Measurements from ENCODE around the gene SLC26A4. TPM values are rescaled to one million over a fixed set of nuclear protein-coding genes. Genes with fewer than 3 reads are reported as not detected.

SLC26A4 gene
- total RNA-seq, 1 experiment from 2014 or later: 0.22 TPM

- TF ChIP-seq ZNF423 (CRISPR knock-in tag; IDR thresholded peaks at IDR 0.05) (no peak), USF2 (CRISPR knock-in tag; IDR thresholded peaks at IDR 0.05) (no peak), IRF2 (CRISPR knock-in tag; IDR thresholded peaks at IDR 0.05; ENCODE audit: borderline replicate concordance, low read depth) (no peak)
- TF ChIP-seq, protein P1, sequence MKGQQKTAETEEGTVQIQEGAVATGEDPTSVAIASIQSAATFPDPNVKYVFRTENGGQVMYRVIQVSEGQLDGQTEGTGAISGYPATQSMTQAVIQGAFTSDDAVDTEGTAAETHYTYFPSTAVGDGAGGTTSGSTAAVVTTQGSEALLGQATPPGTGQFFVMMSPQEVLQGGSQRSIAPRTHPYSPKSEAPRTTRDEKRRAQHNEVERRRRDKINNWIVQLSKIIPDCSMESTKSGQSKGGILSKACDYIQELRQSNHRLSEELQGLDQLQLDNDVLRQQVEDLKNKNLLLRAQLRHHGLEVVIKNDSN (CRISPR knock-in tag; IDR thresholded peaks at IDR 0.05): no peak
These were observed 18.1 kb upstream of the SLC26A4 start (continued) for GRCh38 chr7:107642501-107642900.

DNA sequence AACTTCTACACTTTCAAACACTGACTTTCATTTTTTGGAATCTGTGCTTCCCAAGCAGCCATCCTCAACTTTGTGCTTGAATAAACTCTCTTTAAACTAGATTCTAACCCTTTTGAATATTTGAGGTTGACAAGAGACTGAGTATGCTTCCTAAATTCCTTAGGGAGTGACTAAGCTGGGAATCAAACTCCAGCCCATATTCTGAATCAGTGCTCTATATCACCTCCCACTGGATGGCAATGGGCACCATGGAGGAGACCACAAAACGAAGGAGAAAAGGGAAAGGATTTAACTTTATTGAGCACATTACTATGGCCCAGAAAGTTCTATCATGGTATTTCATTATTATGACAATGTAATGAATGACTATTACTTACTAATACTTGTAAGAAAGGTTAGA lies 17.2 kb upstream of the SLC26A4 start:
- no peak overlapping the region for H3K4me3 Mint-ChIP-seq
- H3K4me1 Mint-ChIP-seq: peaks cover 3% of the 10 kb centered on the region
- H3K9me3 Mint-ChIP-seq: peaks cover 6% of the 10 kb centered on the region
- no peaks in the 10 kb centered on the region for H3K36me3 Mint-ChIP-seq
- ATAC-seq (peak; percentile 83), DNase-seq (ENCODE audit: low spot score) (no peak)
- ChIA-PET CTCF (interaction anchor here (1.2 kb wide), 1 partner anchor 38 kb away, joined by 4 read pairs; no protein-coding TSS in a partner anchor), POLR2A (no interaction called here)
- H3K27ac Mint-ChIP-seq: no peak overlapping the region
- no peak for TF ChIP-seq PREB (CRISPR knock-in tag; IDR thresholded peaks at IDR 0.05; ENCODE audit: borderline replicate concordance)
- TF ChIP-seq KAT7 (CRISPR knock-in tag; IDR thresholded peaks at IDR 0.05; ENCODE audit: borderline replicate concordance): no peak
- no peak for TF ChIP-seq NFE2L1 (CRISPR knock-in tag; IDR thresholded peaks at IDR 0.05)
- TF ChIP-seq SP1 (CRISPR knock-in tag; conservative IDR thresholded peaks at IDR 0.05): no peak
- no peak for TF ChIP-seq ELF4 (CRISPR knock-in tag; IDR thresholded peaks at IDR 0.05; ENCODE audit: low read depth)
- H3K27me3 Mint-ChIP-seq (ENCODE audit: low read depth): peaks cover 10% of the 10 kb centered on the region

- Mint-ChIP-seq H3K27me3 (ENCODE audit: low read depth) (peaks cover 10% of the 10 kb centered on the region), H3K9me3 (peaks cover 5% of the 10 kb centered on the region), H3K36me3 (no peaks in the 10 kb centered on the region), H3K27ac (no peak overlapping the region), H3K4me1 (no peaks in the 10 kb centered on the region), H3K4me3 (no peak overlapping the region)
- ATAC-seq (no peak), DNase-seq (ENCODE audit: low spot score) (no peak)
- CTCF ChIA-PET: interaction anchor here (1.2 kb wide), 1 partner anchor 38 kb away, joined by 4 read pairs; no protein-coding TSS in a partner anchor
- TF ChIP-seq, protein P2, sequence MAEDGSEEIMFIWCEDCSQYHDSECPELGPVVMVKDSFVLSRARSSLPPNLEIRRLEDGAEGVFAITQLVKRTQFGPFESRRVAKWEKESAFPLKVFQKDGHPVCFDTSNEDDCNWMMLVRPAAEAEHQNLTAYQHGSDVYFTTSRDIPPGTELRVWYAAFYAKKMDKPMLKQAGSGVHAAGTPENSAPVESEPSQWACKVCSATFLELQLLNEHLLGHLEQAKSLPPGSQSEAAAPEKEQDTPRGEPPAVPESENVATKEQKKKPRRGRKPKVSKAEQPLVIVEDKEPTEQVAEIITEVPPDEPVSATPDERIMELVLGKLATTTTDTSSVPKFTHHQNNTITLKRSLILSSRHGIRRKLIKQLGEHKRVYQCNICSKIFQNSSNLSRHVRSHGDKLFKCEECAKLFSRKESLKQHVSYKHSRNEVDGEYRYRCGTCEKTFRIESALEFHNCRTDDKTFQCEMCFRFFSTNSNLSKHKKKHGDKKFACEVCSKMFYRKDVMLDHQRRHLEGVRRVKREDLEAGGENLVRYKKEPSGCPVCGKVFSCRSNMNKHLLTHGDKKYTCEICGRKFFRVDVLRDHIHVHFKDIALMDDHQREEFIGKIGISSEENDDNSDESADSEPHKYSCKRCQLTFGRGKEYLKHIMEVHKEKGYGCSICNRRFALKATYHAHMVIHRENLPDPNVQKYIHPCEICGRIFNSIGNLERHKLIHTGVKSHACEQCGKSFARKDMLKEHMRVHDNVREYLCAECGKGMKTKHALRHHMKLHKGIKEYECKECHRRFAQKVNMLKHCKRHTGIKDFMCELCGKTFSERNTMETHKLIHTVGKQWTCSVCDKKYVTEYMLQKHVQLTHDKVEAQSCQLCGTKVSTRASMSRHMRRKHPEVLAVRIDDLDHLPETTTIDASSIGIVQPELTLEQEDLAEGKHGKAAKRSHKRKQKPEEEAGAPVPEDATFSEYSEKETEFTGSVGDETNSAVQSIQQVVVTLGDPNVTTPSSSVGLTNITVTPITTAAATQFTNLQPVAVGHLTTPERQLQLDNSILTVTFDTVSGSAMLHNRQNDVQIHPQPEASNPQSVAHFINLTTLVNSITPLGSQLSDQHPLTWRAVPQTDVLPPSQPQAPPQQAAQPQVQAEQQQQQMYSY (CRISPR knock-in tag; IDR thresholded peaks at IDR 0.05): no peak
- no peak for TF ChIP-seq SMAD3 (CRISPR knock-in tag; IDR thresholded peaks at IDR 0.05; ENCODE audit: borderline replicate concordance)
- TF ChIP-seq MLX (CRISPR knock-in tag; IDR thresholded peaks at IDR 0.05): no peak
- TF ChIP-seq, protein P3, sequence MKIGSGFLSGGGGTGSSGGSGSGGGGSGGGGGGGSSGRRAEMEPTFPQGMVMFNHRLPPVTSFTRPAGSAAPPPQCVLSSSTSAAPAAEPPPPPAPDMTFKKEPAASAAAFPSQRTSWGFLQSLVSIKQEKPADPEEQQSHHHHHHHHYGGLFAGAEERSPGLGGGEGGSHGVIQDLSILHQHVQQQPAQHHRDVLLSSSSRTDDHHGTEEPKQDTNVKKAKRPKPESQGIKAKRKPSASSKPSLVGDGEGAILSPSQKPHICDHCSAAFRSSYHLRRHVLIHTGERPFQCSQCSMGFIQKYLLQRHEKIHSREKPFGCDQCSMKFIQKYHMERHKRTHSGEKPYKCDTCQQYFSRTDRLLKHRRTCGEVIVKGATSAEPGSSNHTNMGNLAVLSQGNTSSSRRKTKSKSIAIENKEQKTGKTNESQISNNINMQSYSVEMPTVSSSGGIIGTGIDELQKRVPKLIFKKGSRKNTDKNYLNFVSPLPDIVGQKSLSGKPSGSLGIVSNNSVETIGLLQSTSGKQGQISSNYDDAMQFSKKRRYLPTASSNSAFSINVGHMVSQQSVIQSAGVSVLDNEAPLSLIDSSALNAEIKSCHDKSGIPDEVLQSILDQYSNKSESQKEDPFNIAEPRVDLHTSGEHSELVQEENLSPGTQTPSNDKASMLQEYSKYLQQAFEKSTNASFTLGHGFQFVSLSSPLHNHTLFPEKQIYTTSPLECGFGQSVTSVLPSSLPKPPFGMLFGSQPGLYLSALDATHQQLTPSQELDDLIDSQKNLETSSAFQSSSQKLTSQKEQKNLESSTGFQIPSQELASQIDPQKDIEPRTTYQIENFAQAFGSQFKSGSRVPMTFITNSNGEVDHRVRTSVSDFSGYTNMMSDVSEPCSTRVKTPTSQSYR (CRISPR knock-in tag; IDR thresholded peaks at IDR 0.05): no peak
- TF ChIP-seq FOXP1 (CRISPR knock-in tag; IDR thresholded peaks at IDR 0.05; ENCODE audit: borderline replicate concordance): no peak
- TF ChIP-seq SMAD4 (CRISPR knock-in tag; IDR thresholded peaks at IDR 0.05): no peak
- TF ChIP-seq HMGA2 (CRISPR knock-in tag; IDR thresholded peaks at IDR 0.05): no peak
- TF ChIP-seq GTF2I (CRISPR knock-in tag; conservative IDR thresholded peaks at IDR 0.05): no peak
- no peak for TF ChIP-seq ZBTB21 (CRISPR knock-in tag; IDR thresholded peaks at IDR 0.05; ENCODE audit: borderline replicate concordance)
- no peak for TF ChIP-seq E2F1 (CRISPR knock-in tag; IDR thresholded peaks at IDR 0.05)
- no peak for TF ChIP-seq ZNF138 (CRISPR knock-in tag; conservative IDR thresholded peaks at IDR 0.05)
- TF ChIP-seq FOXJ3 (CRISPR knock-in tag; IDR thresholded peaks at IDR 0.05; ENCODE audit: borderline replicate concordance): no peak
- POLR2A ChIA-PET: no interaction called here
These were observed 16.7 kb upstream of the SLC26A4 start for GRCh38 chr7:107643938-107644308.

Data from WTC11 (cell line).